Pancreas (tissue), 10 donors: Measurements from ENCODE around the gene TPRX2. TPM values are rescaled to one million over a fixed set of nuclear protein-coding genes. Genes with fewer than 3 reads are reported as not detected.
A peak's percentile ranks its signal among the peaks of the same experiment; 100 is the strongest.
"Not testable (repeated sequence)": the region's sequence is repeated elsewhere in the genome, so short reads cannot be mapped to it uniquely, and the experiment has no call there.

ENCODE experiments used
- ATAC-seq, 4 donors: fragments of 200-7000 bp; cut with Tn5 transposase; one replicate each; pipeline versions ENCODE4 v1.8.0 to v1.9.1; 2020; ENCODE audit warnings: mild to moderate bottlenecking in 4 of 4, moderate library complexity in 4 of 4
- DNase-seq, 6 donors: peaks; one replicate each; pipeline ENCODE4 v3.0.0-alpha.2; 2020
- FAIRE-seq: peaks from 2 replicates; lab custom pipeline; 2012; peaks lifted over from hg19 to GRCh38; lab: Jason Lieb, UNC
- H3K27ac ChIP-seq, 4 donors: fragments of 200-600 bp; sonication (generic); 1 replicate in 3 of 4; 2 replicates in 1 of 4; pipeline versions ENCODE4 v1.5.0 to v1.8.0; 2020
- H3K27me3 ChIP-seq, 4 donors: fragments of 200-600 bp; one replicate each; pipeline ENCODE4 v1.8.0; 2021
- H3K36me3 ChIP-seq, 3 donors: fragments of 200-600 bp; sonication (generic) in 1 of 3; one replicate each; pipeline versions ENCODE4 v1.5.0 to v1.8.0; 2020 to 2021
- H3K4me1 ChIP-seq, 3 donors: fragments of 200-600 bp; one replicate each; pipeline ENCODE4 v1.8.0; 2021
- H3K4me3 ChIP-seq, 4 donors: fragments of 200-600 bp; sonication (generic) in 2 of 4; one replicate each; pipeline versions ENCODE4 v1.5.0 to v1.8.0; 2020 to 2021
- H3K9me3 ChIP-seq, 4 donors: fragments of 200-600 bp; one replicate each; pipeline ENCODE4 v1.8.0; 2021
- WGBS, 2 donors: extraction: QIAGEN DNeasy Blood & Tissue Kit; methylation state at CpG; one replicate each; pipeline ENCODE4 v1.1.7; 2013; 5-methylcytosine and 5-hydroxymethylcytosine counted together
- intact Hi-C, 3 donors: fragments of 100-400 bp; cut with DNase I; formaldehyde crosslinking; loops; one replicate each; pipeline versions ENCODE4 v1.11.1 to v1.14.2; 2022
- polyA plus RNA-seq, 2 donors: library from polyadenylated mRNA; stranded (reverse); fragments of 200-250 nt; gene quantifications; one replicate each; pipeline ENCODE4 v1.2.3, GENCODE V29; 2013
- total RNA-seq, 6 donors: library from RNA; stranded (reverse); fragmentation: NEBNext Ultra II Directional in 4 of 6; extraction: Animal tissue kit (Norgen Biotek cat#: 25700) in 4 of 6; gene quantifications; one replicate each; pipeline versions ENCODE4 v1.2.1 to v1.2.4, GENCODE V29; 2021 to 2023
- TF ChIP-seq, protein P1 (sequence below), 4 donors: fragments of 200-600 bp; sonication (generic) in 3 of 4; IDR thresholded peaks; one replicate each; pipeline versions ENCODE4 v1.5.0 to v1.8.0; 2021; ENCODE audit warnings: antibody characterized with exemption in 4 of 4
- donor health status: healthy with polysubstance abuse.
- donor health status: DM: no; HTN: no; CAD: no; lungs with moderate emphysema.
- donor health status: DM: no; HTN: no; CAD: no.
- donor health status: control.
- donor health status: control.
- donor health status: Bipolar disorder and iron deficiency.
- donor health status: DM: yes; HTN: yes; CAD: no.
- donor health status: DM: no; HTN: no; CAD: no.
- donor health status: DM: no; HTN: no; CAD: no.
- donor health status: DM: yes; HTN: yes; CAD: no.

Gene TPRX2
- total and polyA plus RNA-seq, 8 donors = not detected

DNA sequence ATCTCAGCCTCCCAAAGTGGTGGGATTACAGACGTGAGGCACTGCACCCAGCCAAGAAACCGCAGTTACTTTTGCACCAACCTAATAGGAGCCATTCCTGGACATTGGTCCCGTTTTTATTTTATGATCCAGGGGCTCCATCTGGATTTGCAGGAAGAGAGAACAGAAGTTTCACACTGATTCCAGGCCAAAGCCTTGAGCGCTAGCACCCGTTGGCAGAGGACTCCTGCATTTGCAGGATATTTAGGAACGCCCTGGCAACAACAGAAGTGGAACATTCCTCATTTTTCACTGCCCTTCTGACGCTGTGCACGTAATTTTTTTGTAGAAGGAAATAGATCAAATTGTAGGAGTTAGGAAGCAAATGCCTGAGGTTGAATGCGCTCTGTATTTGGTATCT is 38.8 kb downstream of the TPRX2 start:
- ATAC-seq = no peak
- no peaks in the 10 kb centered on the region for H3K9me3 ChIP-seq
- H3K4me3 ChIP-seq = no peak overlapping the region
- FAIRE-seq = no peak
- 62 to 69% methylated on average over 9 of the region's 9 CpGs for WGBS, 2 donors
- intact Hi-C loops = no loop called here
- no peaks in the 10 kb centered on the region for H3K4me1 ChIP-seq
- no peak for DNase-seq
- H3K36me3 ChIP-seq = no peaks in the 10 kb centered on the region
- no peaks in the 10 kb centered on the region for H3K27me3 ChIP-seq
- TF ChIP-seq, protein P1, sequence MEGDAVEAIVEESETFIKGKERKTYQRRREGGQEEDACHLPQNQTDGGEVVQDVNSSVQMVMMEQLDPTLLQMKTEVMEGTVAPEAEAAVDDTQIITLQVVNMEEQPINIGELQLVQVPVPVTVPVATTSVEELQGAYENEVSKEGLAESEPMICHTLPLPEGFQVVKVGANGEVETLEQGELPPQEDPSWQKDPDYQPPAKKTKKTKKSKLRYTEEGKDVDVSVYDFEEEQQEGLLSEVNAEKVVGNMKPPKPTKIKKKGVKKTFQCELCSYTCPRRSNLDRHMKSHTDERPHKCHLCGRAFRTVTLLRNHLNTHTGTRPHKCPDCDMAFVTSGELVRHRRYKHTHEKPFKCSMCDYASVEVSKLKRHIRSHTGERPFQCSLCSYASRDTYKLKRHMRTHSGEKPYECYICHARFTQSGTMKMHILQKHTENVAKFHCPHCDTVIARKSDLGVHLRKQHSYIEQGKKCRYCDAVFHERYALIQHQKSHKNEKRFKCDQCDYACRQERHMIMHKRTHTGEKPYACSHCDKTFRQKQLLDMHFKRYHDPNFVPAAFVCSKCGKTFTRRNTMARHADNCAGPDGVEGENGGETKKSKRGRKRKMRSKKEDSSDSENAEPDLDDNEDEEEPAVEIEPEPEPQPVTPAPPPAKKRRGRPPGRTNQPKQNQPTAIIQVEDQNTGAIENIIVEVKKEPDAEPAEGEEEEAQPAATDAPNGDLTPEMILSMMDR (IDR thresholded peaks at IDR 0.05) = no peak
- H3K27ac ChIP-seq = no peak overlapping the region

DNA sequence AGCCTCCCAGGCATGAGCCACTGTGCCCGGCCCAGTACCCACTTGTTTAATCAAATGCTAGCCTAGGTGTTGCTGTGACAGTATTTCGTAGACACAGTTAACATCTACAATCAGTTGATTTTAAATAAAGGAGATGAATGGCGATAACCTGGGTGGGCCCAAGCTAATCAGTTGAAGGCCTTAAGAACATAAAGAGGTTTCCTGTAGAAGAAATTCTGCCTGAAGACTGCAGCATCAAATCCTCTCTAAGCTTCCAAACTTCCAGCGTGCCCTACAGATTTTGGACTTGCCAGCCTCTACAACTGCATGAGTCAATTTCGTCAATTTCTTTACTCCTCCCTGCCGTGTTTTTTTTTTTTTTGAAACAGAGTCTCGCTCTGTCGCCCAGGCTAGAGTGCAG is 40.3 kb downstream of the TPRX2 start:
- Histone ChIP-seq H3K36me3 (no peaks in the 10 kb centered on the region), H3K27ac (no peak overlapping the region), H3K9me3 (no peaks in the 10 kb centered on the region), H3K27me3 (no peaks in the 10 kb centered on the region), H3K4me1 (no peaks in the 10 kb centered on the region), H3K4me3 (no peak overlapping the region)
- 86% methylated on average over 8 of the region's 8 CpGs for WGBS, 2 donors
- TF ChIP-seq, protein P1 (IDR thresholded peaks at IDR 0.05) = no peak
- ATAC-seq = no peak
- DNase-seq = peak in 1 of 6 donors; percentile 14
- no peak for FAIRE-seq
- intact Hi-C loops = no loop called here

DNA sequence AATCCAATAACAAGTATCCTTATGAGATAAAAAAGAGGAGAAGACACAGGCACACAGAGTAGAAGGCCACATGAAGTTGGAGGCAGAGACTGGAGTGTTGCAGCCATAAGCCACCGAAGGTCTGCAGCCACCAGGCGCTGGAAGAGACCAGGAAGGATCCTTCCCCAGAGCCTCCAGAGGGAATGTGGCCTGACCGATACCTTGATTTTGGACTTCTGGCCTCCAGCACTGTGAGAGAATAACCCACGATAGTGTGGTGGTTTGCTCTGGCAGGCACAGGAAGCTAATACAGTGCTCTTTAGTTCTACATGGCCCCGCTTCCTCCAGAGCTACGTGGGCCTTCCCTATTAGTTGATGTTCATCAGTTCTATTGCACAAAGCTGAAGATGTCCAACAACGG is 42.3 kb downstream of the TPRX2 start:
- no peak overlapping the region for H3K27ac ChIP-seq
- ATAC-seq = no peak
- no peaks in the 10 kb centered on the region for H3K36me3 ChIP-seq
- WGBS, 2 donors = 77 to 80% methylated on average over 7 of the region's 7 CpGs
- FAIRE-seq = no peak
- H3K27me3 ChIP-seq = no peaks in the 10 kb centered on the region
- DNase-seq = peak in 1 of 6 donors; percentile 15
- H3K4me1 ChIP-seq = no peaks in the 10 kb centered on the region
- no peaks in the 10 kb centered on the region for H3K9me3 ChIP-seq
- intact Hi-C loops = no loop called here
- TF ChIP-seq, protein P1 (IDR thresholded peaks at IDR 0.05) = no peak
- H3K4me3 ChIP-seq = no peak overlapping the region

DNA sequence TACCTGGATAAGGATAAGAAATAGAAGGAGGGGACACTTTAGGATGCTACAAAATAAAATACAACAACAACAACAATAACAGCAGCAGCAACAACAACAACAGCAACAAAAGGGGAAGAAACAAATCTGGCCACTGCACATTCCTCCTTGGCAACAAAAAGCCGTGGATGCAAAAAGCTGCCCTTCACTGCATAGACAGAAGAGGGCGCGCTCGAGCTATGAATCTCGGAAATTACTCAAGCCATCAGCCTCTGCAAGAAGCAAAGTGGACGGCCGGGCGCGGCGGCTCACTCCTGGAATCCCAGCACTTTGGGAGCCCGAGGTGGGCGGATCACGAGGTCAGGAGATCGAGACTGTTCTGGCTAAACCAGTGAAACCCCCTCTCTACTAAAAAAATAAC is 50.3 kb downstream of the TPRX2 start:
- TF ChIP-seq, protein P1 (IDR thresholded peaks at IDR 0.05) = peak; percentile 45 to 58 (median 52)
- H3K9me3 ChIP-seq, H3K36me3 ChIP-seq, intact Hi-C loops, H3K27me3 ChIP-seq, H3K4me3 ChIP-seq, H3K27ac ChIP-seq, FAIRE-seq, ATAC-seq, H3K4me1 ChIP-seq: not testable (repeated sequence)
- DNase-seq = peak; percentile 39 to 90 (median 78)
- WGBS, 2 donors = 0% methylated on average over 5 to 9 of the region's 14 CpGs

DNA sequence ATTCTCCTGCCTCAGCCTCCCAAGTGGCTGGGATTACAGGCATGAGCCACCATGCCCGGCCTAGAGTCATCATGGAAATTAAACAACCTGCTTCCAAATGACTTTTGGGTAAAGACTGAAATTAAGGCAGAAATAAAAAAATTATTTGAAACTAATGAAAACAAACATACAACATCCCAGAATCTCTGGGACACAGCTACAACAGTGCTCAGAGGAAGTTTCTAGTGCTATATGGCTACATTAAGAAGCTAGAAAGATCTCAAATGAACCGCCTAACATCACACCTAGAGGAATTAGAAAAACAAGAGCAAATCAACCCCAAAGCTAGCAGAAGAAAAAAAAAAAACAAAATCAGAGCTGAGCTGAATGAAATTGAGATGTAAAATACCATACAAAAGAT is 51.2 kb downstream of the TPRX2 start:
- H3K27ac ChIP-seq, H3K36me3 ChIP-seq, DNase-seq, H3K9me3 ChIP-seq, FAIRE-seq, intact Hi-C loops, H3K4me3 ChIP-seq, H3K4me1 ChIP-seq, ATAC-seq, H3K27me3 ChIP-seq: not testable (repeated sequence)
- 81 to 82% methylated on average over 1 of the region's 2 CpGs for WGBS, 2 donors

Other genes with a start within 250 kb of the TPRX2 start
- gene EHD2, start 145.8 kb upstream of the TPRX2 start, total RNA-seq = 10 to 100 TPM; 14.8 to 28.3 (median 21.6) TPM
- 10 to 100 TPM; 13.4 to 17.9 TPM for gene EHD2, start 145.8 kb upstream of the TPRX2 start, polyA plus RNA-seq
- gene NOP53, start 113.7 kb upstream of the TPRX2 start, total RNA-seq = 100 to 1,000 TPM; 297 to 510 (median 392) TPM
- gene NOP53, start 113.7 kb upstream of the TPRX2 start, polyA plus RNA-seq = 100 to 1,000 TPM; 304 to 576 TPM
- gene SELENOW, start 80.5 kb upstream of the TPRX2 start, total RNA-seq = 100 to 1,000 TPM in 1 of 6 donors, 10 to 100 TPM in 5; 55.4 to 139 (median 76.3) TPM
- gene SELENOW, start 80.5 kb upstream of the TPRX2 start, polyA plus RNA-seq = 100 to 1,000 TPM; 286 to 291 TPM
- not detected for gene TPRX1, start 54.7 kb upstream of the TPRX2 start, total RNA-seq
- not detected for gene TPRX1, start 54.7 kb upstream of the TPRX2 start, polyA plus RNA-seq
- gene CRX, start 37.3 kb upstream of the TPRX2 start, total RNA-seq = not detected
- not detected for gene CRX, start 37.3 kb upstream of the TPRX2 start, polyA plus RNA-seq
- gene SULT2A1, start 27.1 kb downstream of the TPRX2 start, total RNA-seq = under 1 TPM in 1 of 6 donors, not detected in 5; 0.41 TPM
- not detected for gene SULT2A1, start 27.1 kb downstream of the TPRX2 start, polyA plus RNA-seq
- gene BSPH1, start 132.9 kb downstream of the TPRX2 start, total RNA-seq = not detected
- gene BSPH1, start 132.9 kb downstream of the TPRX2 start, polyA plus RNA-seq = not detected
- gene ELSPBP1, start 135.4 kb downstream of the TPRX2 start, total RNA-seq = not detected
- gene ELSPBP1, start 135.4 kb downstream of the TPRX2 start, polyA plus RNA-seq = not detected
- gene CABP5, start 184.8 kb downstream of the TPRX2 start, total RNA-seq = not detected
- gene CABP5, start 184.8 kb downstream of the TPRX2 start, polyA plus RNA-seq = not detected